Stomach smooth muscle (tissue), 2 donors: ENCODE data around the gene KLHL7.

ENCODE experiments used
- H3K27ac ChIP-seq: one replicate; pipeline ENCODE4 v1.7.0; 2013; ENCODE audit warnings: mild to moderate bottlenecking, low read length, inconsistent platforms
- H3K27me3 ChIP-seq, 2 donors: one replicate each; pipeline ENCODE4 v1.7.0; 2013; ENCODE audit warnings: low read length in 2 of 2; ENCODE audit not compliant: insufficient read depth in 2 of 2, control insufficient read depth in 1 of 2
- H3K36me3 ChIP-seq, 2 donors: one replicate each; pipeline ENCODE4 v1.7.0; 2013; ENCODE audit warnings: low read length in 2 of 2; ENCODE audit not compliant: control insufficient read depth in 2 of 2, insufficient read depth in 2 of 2
- H3K4me1 ChIP-seq: one replicate; pipeline ENCODE4 v1.7.0; 2013; ENCODE audit warnings: low read length; ENCODE audit not compliant: control insufficient read depth, insufficient read depth
- H3K4me3 ChIP-seq, 2 donors: one replicate each; pipeline ENCODE4 v1.7.0; 2013; ENCODE audit warnings: low read length in 2 of 2
- H3K9ac ChIP-seq, 2 donors: one replicate each; pipeline ENCODE4 v1.7.0; 2013; ENCODE audit warnings: low read length in 2 of 2, mild to moderate bottlenecking in 1 of 2
- H3K9me3 ChIP-seq, 2 donors: one replicate each; pipeline ENCODE4 v1.7.0; 2013; ENCODE audit warnings: low read length in 2 of 2; ENCODE audit not compliant: control insufficient read depth in 2 of 2
- donor health status: healthy.
- donor health status: Pancreatic carcinoma.

The KLHL7 gene

DNA sequence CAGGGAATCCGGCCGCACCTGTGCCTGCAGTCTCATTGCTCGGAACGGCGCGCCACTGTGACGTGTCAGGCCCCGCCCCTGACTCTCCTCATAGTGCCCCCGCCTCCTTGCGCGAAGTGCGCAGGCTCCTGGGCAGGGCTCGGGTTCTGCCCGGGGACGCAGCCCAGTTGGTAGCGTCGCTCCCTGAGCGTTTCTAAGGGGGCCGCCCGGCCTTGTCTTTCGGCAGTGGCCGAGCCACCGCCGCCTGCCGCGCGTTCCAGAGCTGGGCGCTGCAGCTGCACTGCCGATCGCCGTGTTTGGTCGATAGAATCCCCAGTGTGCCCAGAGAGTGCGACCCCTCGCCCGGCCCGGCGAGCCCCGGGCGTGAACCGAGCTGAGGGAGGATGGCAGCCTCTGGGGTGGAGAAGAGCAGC, at the start of gene KLHL7:
Gene KLHL7, plus strand, starts transcription at position 142 of the 413 bp plus-strand sequence. Its CDS starts 242 bp downstream, at position 384.
- H3K9me3 ChIP-seq: no peaks in the 10 kb centered on the region
- peak within 1 kb of the TSS; percentile 71 to 93 for H3K9ac ChIP-seq
- H3K36me3 ChIP-seq: no peaks in the 10 kb centered on the region
- peak within 1 kb of the TSS; percentile 94 for H3K4me3 ChIP-seq
- no peaks in the 10 kb centered on the region for H3K27me3 ChIP-seq
- peaks cover 17% of the 10 kb centered on the region for H3K4me1 ChIP-seq
- H3K27ac ChIP-seq: peak within 1 kb of the TSS; percentile 80

GRCh38 chr7:23058408-23059096, 47.0 kb upstream of the KLHL7 start:
- no peak overlapping the region for H3K4me3 ChIP-seq
- H3K4me1 ChIP-seq: no peaks in the 10 kb centered on the region
- no peaks in the 10 kb centered on the region for H3K36me3 ChIP-seq
- no peak overlapping the region for H3K9ac ChIP-seq
- H3K9me3 ChIP-seq: no peaks in the 10 kb centered on the region
- no peak overlapping the region for H3K27ac ChIP-seq
- no peaks in the 10 kb centered on the region for H3K27me3 ChIP-seq

DNA sequence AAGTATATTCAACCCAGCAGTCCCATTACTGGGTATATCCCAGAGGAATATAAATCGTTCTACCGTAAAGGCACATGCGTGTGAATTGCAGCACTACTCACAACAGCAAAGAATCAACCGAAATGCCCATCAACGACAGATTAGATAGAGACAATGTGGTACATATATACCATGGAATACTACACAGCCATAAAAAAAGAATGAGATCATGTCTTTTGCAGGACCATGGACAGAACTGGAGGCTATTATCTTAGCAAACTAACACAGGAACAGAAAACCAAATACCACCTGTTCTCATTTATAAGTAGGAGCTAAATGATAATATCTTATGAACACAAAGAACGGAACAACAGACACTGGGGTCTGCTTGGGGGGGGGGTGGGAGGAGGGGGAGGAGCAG, 44.3 kb upstream of the KLHL7 start:
- Histone ChIP-seq H3K27me3 (no peaks in the 10 kb centered on the region), H3K4me1 (no peaks in the 10 kb centered on the region), H3K36me3 (no peaks in the 10 kb centered on the region), H3K9ac (no peak overlapping the region), H3K9me3 (no peaks in the 10 kb centered on the region), H3K4me3 (no peak overlapping the region), H3K27ac (no peak overlapping the region)

- Histone ChIP-seq H3K36me3 (no peaks in the 10 kb centered on the region), H3K27ac (no peak overlapping the region), H3K9ac (no peak overlapping the region), H3K4me3 (no peak overlapping the region), H3K9me3 (no peaks in the 10 kb centered on the region), H3K4me1 (no peaks in the 10 kb centered on the region), H3K27me3 (no peaks in the 10 kb centered on the region)
These were observed 43.1 kb upstream of the KLHL7 start for GRCh38 chr7:23062452-23062851.

DNA sequence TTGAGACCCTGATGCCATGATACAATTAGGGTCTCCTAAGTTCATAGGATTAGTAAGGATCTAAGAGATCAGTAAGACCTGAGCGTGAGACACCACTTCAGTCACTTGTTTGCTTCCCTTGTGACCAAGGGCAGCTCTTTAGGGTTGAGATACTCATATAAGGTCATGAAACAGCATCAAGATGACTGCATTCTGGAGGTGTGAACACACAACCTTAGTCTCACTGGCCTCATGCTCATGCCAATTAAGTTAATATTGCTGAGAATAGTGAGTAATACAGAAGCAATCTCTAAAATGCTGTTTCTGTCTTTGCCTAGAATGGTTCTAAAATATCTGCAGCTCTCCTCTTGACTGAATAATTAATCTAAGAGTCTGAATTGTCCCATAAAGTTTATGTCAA, 39.6 kb upstream of the KLHL7 start:
- Histone ChIP-seq H3K9ac (no peak overlapping the region), H3K27ac (no peak overlapping the region), H3K4me1 (no peaks in the 10 kb centered on the region), H3K36me3 (no peaks in the 10 kb centered on the region), H3K9me3 (no peaks in the 10 kb centered on the region), H3K27me3 (no peaks in the 10 kb centered on the region), H3K4me3 (no peak overlapping the region)

DNA sequence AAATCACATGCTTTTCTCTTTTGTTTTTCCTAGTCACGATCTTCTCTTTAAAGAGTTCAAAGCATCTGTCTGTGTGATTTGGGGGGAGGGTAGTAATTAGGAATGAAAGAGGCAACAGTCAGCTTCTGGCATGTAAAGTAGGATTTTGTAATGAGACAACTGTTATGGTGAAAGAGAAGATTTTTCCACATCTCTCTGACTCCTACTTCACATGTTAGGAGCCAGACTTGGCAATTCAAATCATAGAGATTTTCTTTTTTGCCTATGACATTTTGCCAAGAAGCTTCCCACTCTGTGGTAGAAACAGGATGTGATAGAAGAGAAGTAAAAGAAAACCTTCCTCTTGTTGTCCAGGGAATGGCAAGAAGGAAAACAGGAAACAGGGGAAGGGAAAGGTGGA, 38.3 kb upstream of the KLHL7 start:
- H3K9ac ChIP-seq: no peak overlapping the region
- no peaks in the 10 kb centered on the region for H3K36me3 ChIP-seq
- no peak overlapping the region for H3K27ac ChIP-seq
- H3K27me3 ChIP-seq: no peaks in the 10 kb centered on the region
- no peak overlapping the region for H3K4me3 ChIP-seq
- H3K4me1 ChIP-seq: no peaks in the 10 kb centered on the region
- H3K9me3 ChIP-seq: no peaks in the 10 kb centered on the region

- H3K27me3 ChIP-seq: no peaks in the 10 kb centered on the region
- no peaks in the 10 kb centered on the region for H3K4me1 ChIP-seq
- no peak overlapping the region for H3K4me3 ChIP-seq
- no peak overlapping the region for H3K27ac ChIP-seq
- H3K36me3 ChIP-seq: no peaks in the 10 kb centered on the region
- no peak overlapping the region for H3K9ac ChIP-seq
- no peaks in the 10 kb centered on the region for H3K9me3 ChIP-seq
These were observed 33.5 kb upstream of the KLHL7 start for GRCh38 chr7:23072048-23072447.

DNA sequence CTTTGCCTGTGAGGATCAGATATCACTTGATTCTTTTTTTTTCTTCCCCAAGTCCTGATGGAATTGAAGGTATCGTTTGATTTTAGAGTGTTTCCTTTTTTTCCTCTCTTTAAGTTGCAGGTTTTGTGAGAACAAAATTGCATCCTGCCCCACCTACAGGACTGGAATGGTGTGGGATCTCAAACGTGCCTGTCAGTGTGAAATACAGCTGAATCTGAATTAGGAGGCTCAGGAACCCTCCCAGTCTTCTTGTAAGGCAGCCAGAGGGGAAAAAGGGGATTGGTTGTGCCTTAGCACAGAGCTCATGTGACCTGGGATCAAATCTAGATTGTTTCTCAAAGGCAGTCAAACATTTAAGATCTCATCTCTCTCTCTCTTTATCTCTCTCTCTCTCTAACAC, 32.7 kb upstream of the KLHL7 start:
- Histone ChIP-seq H3K9ac (no peak overlapping the region), H3K4me3 (no peak overlapping the region), H3K9me3 (no peaks in the 10 kb centered on the region), H3K4me1 (no peaks in the 10 kb centered on the region), H3K27ac (no peak overlapping the region), H3K36me3 (no peaks in the 10 kb centered on the region), H3K27me3 (no peaks in the 10 kb centered on the region)

- no peak overlapping the region for H3K9ac ChIP-seq
- no peak overlapping the region for H3K27ac ChIP-seq
- H3K4me3 ChIP-seq: no peak overlapping the region
- no peaks in the 10 kb centered on the region for H3K4me1 ChIP-seq
- H3K36me3 ChIP-seq: no peaks in the 10 kb centered on the region
- H3K27me3 ChIP-seq: no peaks in the 10 kb centered on the region
- H3K9me3 ChIP-seq: no peaks in the 10 kb centered on the region
These were observed 30.9 kb upstream of the KLHL7 start for GRCh38 chr7:23074443-23075261.

GRCh38 chr7:23075571-23075970, 30.0 kb upstream of the KLHL7 start:
- no peak overlapping the region for H3K27ac ChIP-seq
- H3K27me3 ChIP-seq: no peaks in the 10 kb centered on the region
- no peak overlapping the region for H3K9ac ChIP-seq
- H3K36me3 ChIP-seq: no peaks in the 10 kb centered on the region
- H3K4me1 ChIP-seq: no peaks in the 10 kb centered on the region
- no peak overlapping the region for H3K4me3 ChIP-seq
- H3K9me3 ChIP-seq: no peaks in the 10 kb centered on the region

GRCh38 chr7:23076772-23077171, 28.8 kb upstream of the KLHL7 start:
- H3K4me1 ChIP-seq: no peaks in the 10 kb centered on the region
- no peak overlapping the region for H3K9ac ChIP-seq
- H3K9me3 ChIP-seq: no peaks in the 10 kb centered on the region
- no peaks in the 10 kb centered on the region for H3K27me3 ChIP-seq
- H3K36me3 ChIP-seq: no peaks in the 10 kb centered on the region
- no peak overlapping the region for H3K4me3 ChIP-seq
- no peak overlapping the region for H3K27ac ChIP-seq
